BE2C (cell line): ENCODE results near the gene SOCS2.

Source experiments
- DNase-seq: peaks from one replicate; pipeline ENCODE4 v3.0.0-alpha.2; 2020
- H3K27me3 ChIP-seq: fragments of 250-450 bp; sonication (Bioruptor Pico); 2 replicates; pipeline ENCODE4 v1.5.1; 2020; ENCODE audit warnings: mild to moderate bottlenecking
- H3K36me3 ChIP-seq: fragments of 250-450 bp; sonication (Bioruptor Pico); 2 replicates; pipeline ENCODE4 v1.5.1; 2020; ENCODE audit warnings: mild to moderate bottlenecking
- H3K4me1 ChIP-seq: fragments of 250-450 bp; sonication (Bioruptor Pico); 2 replicates; pipeline ENCODE4 v1.5.1; 2020
- H3K4me3 ChIP-seq: 2 replicates; pipeline ENCODE4 v1.5.1; 2011; ENCODE audit warnings: low read depth, low read length
- H3K9me3 ChIP-seq: fragments of 250-450 bp; sonication (Bioruptor Pico); 2 replicates; pipeline ENCODE4 v1.5.1; 2020
- TF ChIP-seq, protein P1 (sequence below): IDR thresholded peaks from 2 replicates; pipeline ENCODE4 v1.5.1; 2012; ENCODE audit warnings: mild to moderate bottlenecking, low read depth, low read length

Gene SOCS2

DNA sequence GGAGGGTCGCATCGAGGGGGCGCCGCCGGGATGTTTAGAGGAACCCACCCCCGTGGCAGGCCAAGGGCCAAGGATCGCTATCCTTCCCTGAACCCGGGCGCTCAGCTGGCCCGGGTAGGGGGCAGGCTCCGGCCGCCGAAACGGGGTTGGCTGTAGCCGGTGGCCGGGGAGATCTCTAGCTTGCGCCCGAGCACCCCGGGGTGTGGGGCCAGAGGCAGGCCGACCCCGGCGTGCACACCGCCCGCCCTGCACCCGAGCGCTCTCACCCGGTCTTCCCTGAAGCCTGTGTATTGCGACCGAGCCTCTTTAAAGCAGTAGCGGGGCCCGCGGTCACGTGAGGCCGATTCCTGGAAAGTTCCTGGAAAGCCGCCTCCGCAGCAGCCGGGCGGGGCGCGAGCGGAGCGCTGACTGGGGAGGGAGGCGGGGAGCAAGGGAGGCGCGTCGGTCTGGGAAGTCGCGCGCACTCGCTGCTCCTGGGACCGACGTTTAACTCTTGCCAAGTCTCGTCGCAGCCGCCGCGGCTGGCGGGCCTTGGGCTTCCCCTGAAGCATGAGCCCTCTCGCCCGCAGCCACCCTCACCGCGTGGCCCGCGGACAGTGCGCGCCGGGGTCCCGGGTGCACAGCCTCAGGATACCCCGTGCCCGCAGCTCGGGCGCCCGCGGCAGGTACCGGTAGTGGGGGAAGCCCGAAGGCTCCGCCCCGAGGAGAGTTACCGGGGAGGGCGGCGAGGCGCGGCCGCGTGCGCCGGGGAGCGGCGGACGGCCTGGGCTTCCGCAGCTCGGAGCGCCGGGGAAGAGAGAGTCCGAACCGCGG is 1.7 kb upstream of the SOCS2 start:
- H3K27me3 ChIP-seq, result peaks cover 80% of the 10 kb centered on the region
- no peaks in the 10 kb centered on the region for H3K9me3 ChIP-seq
- H3K4me3 ChIP-seq, result peak overlapping the region; percentile 64
- no peaks in the 10 kb centered on the region; the same call in 1 of the 2 replicates for H3K36me3 ChIP-seq
- DNase-seq, result peak; percentile 82
- TF ChIP-seq, protein P1, sequence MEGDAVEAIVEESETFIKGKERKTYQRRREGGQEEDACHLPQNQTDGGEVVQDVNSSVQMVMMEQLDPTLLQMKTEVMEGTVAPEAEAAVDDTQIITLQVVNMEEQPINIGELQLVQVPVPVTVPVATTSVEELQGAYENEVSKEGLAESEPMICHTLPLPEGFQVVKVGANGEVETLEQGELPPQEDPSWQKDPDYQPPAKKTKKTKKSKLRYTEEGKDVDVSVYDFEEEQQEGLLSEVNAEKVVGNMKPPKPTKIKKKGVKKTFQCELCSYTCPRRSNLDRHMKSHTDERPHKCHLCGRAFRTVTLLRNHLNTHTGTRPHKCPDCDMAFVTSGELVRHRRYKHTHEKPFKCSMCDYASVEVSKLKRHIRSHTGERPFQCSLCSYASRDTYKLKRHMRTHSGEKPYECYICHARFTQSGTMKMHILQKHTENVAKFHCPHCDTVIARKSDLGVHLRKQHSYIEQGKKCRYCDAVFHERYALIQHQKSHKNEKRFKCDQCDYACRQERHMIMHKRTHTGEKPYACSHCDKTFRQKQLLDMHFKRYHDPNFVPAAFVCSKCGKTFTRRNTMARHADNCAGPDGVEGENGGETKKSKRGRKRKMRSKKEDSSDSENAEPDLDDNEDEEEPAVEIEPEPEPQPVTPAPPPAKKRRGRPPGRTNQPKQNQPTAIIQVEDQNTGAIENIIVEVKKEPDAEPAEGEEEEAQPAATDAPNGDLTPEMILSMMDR, result no peak
- H3K4me1 ChIP-seq, result no peaks in the 10 kb centered on the region

DNA sequence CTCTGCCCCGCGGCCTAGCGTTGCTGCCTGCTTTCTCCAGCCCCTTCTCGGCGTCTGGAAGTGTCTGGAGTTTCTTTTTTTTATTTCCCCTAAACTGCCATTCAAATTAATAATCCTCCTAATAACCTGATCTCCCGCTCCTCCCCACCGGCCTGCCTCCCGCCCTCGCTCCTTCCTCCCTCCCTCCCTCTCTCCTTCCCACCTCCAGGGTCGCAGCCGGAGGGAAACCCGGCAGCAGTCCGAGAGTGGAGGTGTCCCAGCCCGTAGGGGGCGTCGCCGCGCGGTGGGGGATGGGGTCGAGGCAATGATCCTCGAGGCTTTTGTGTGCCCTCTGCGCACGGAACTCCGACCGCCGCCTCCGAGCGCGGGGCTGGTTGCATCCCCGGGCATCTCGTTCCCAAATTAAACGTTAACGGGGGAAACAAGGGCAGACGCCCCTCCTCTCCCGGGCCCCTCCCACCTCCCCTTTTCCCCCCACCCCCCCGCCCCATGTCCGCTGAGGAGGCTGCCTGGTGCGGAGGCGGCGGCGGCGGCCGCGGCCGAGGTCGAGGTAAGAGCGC is 1.0 kb upstream of the SOCS2 start:
- Histone ChIP-seq H3K4me3 (peak overlapping the region; percentile 64), H3K27me3 (peaks cover 87% of the 10 kb centered on the region), H3K4me1 (no peaks in the 10 kb centered on the region), H3K9me3 (no peaks in the 10 kb centered on the region), H3K36me3 (no peaks in the 10 kb centered on the region; the same call in 1 of the 2 replicates)
- peak; percentile 67 for DNase-seq
- TF ChIP-seq, protein P1, result peak; percentile 23; the same call in 1 of the 2 replicates

GRCh38 chr12:93572712-93573551 is 457 bp downstream of the SOCS2 start:
- Histone ChIP-seq H3K36me3 (no peaks in the 10 kb centered on the region; the same call in 1 of the 2 replicates), H3K4me3 (peak overlapping the region; percentile 12; the same call in 1 of the 2 replicates), H3K9me3 (no peaks in the 10 kb centered on the region), H3K27me3 (peaks cover 92% of the 10 kb centered on the region), H3K4me1 (no peaks in the 10 kb centered on the region)
- peak; percentile 43 for DNase-seq
- TF ChIP-seq, protein P1, result no peak

DNA sequence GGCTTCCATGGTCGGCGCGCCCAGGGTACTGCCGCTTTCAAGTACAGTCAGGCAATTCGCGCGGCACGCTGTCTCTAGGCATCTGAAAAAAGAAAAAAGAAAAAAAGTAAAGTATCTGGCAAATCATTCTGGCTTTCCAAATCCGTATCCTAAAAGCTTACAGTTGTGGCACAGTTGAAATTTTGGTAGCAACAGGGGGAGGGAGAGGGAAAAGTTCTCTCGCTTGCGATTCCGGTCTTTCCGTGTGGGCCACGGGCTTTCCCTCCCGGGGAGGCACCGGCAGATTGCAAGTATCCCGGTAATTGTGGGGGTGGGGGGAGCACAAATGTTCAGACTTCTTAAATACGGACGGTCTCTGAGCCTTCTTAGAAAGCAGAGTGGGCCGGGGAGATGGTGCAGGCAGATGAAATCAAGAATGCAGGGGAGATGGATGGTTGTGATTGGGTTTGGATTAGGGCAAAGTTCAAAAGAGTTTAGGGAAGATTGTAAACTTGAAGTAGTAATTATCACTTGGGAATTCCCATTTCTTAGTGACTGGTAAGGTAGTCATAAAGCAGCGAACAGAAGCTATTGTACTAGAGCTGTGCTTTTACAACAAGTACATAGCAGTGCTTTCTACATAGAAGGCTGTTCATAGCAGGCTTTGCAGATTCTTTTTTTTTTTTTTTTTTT is 1.2 kb downstream of the SOCS2 start:
- no peaks in the 10 kb centered on the region for H3K9me3 ChIP-seq
- H3K4me1 ChIP-seq, result no peaks in the 10 kb centered on the region
- no peaks in the 10 kb centered on the region; the same call in 1 of the 2 replicates for H3K36me3 ChIP-seq
- no peak overlapping the region for H3K4me3 ChIP-seq
- peaks cover 90% of the 10 kb centered on the region for H3K27me3 ChIP-seq
- TF ChIP-seq, protein P1, result no peak
- DNase-seq, result no peak

DNA sequence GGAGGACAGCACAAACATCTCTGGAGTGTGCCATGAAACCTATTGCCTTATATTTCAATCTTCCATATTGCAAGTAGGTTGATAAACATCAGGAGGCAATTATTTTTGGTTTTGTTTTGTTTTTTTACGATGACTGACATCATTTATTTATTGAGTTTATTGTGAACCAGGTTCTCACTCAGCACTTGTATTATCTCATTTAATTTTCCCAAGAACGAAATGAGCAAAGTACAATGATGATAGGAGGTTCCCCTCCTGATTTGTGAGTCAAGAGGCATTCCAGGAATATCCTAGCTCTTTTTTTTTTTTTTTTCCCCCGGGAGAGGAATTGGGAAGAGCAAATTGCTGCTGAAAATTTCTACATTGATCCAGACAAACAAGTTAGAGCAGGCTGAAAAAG is 4.7 kb downstream of the SOCS2 start:
- H3K36me3 ChIP-seq, result no peaks in the 10 kb centered on the region; the same call in 1 of the 2 replicates
- TF ChIP-seq, protein P1, result no peak
- H3K4me3 ChIP-seq, result no peak overlapping the region

More for the DNA sequence above, 4.7 kb downstream of the SOCS2 start:
- no peak for DNase-seq
- peaks cover 73% of the 10 kb centered on the region for H3K27me3 ChIP-seq
- no peaks in the 10 kb centered on the region for H3K4me1 ChIP-seq
- H3K9me3 ChIP-seq, result no peaks in the 10 kb centered on the region
